ENCODE results near the gene NELL2.

- TF ChIP-seq EZH2 (IDR thresholded peaks at IDR 0.05), result no peak
- no peak for TF ChIP-seq POLR2AphosphoS5 (IDR thresholded peaks at IDR 0.05; ENCODE audit: borderline replicate concordance, low read depth, low read length)
- TF ChIP-seq FOXP2 (optimal IDR thresholded peaks at IDR 0.05; ENCODE audit: control extremely low read depth, extremely low read length, insufficient read depth), result no peak
Measured at GRCh38 chr12:44628180-44628579, 247.9 kb downstream of the NELL2 start.

Data from SK-N-MC (cell line).